ENCODE measurements around the gene TFDP2.

- TF ChIP-seq CTCF (IDR thresholded peaks at IDR 0.05; ENCODE audit: low read depth, low read length): no peak
- TF ChIP-seq POLR2A (IDR thresholded peaks at IDR 0.05; ENCODE audit: extremely low read depth, insufficient read length): no peak
Measured at GRCh38 chr3:141901914-141902313, 247.4 kb downstream of the TFDP2 start.

Measured in NB4 (cell line).